ENCODE data around the gene MIPOL1. TPM values are rescaled to one million over a fixed set of nuclear protein-coding genes. Genes with fewer than 3 reads are reported as not detected.

The MIPOL1 gene
- total and polyA plus RNA-seq, 9 of the 15 experiments (the other 6 are each of a cell fraction or from before 2014, with no cell fraction given), result 6.7 to 21.9 (median 12.4) TPM

- Histone ChIP-seq H3K79me2 (ENCODE audit: control insufficient read depth, insufficient read depth, low read length) (peaks cover 2% of the 10 kb centered on the region; the same call in 2 of the 3 replicates), H3K9me3 (replicated peaks; ENCODE audit: control insufficient read depth, insufficient read depth, low read depth, low read length) (no peaks in the 10 kb centered on the region; the same call in 1 of the 2 replicates), H3K4me1 (replicated peaks in 1 of 2; ENCODE audit: control insufficient read depth in 2 of 2, insufficient read depth in 2 of 2, low read length in 2 of 2) (peaks cover 3 to 21% of the 10 kb centered on the region in 2 experiments; a peak in 4 of 5 replicates), H3K9ac (ENCODE audit: insufficient read depth in 1 of 2, low read depth in 2 of 2, low read length in 2 of 2) (peak overlapping the region; percentile 65 to 90), H2AFZ (ENCODE audit: low read depth, low read length) (peak overlapping the region; percentile 76), H3K36me3 (ENCODE audit: control insufficient read depth, insufficient read depth, low read length) (no peaks in the 10 kb centered on the region), H3K9me1 (ENCODE audit: control insufficient read depth, insufficient read depth, low read length) (no peaks in the 10 kb centered on the region), H4K20me1 (replicated peaks; ENCODE audit: control insufficient read depth, insufficient read depth, low read length) (no peaks in the 10 kb centered on the region), H3K4me2 (ENCODE audit: insufficient read depth, low read length) (peak overlapping the region; percentile 69), H3K27ac (ENCODE audit: extremely low read depth, low read depth, low read length) (peak overlapping the region; percentile 62; the same call in 2 of the 3 replicates), H3K4me3 (peak overlapping the region; percentile 56), H3K27me3 (ENCODE audit: control insufficient read depth in 2 of 2, insufficient read depth in 2 of 2, low read length in 2 of 2) (no peaks in the 10 kb centered on the region)
- WGBS (ENCODE audit: insufficient coverage, low coverage, missing lambda C conversion rate), result 2% methylated on average over 23 of the region's 56 CpGs
- intact Hi-C loops (cut with micrococcal nuclease), result loop anchor here (2.0 kb wide), 2 partner anchors 278 to 348 kb away; no protein-coding TSS in a partner anchor
- in situ Hi-C loops (cut with MboI), result loop anchor here (25.0 kb wide), 1 partner anchor 332 kb away; no protein-coding TSS in a partner anchor
- BruUV-seq (replicated peaks), result no TSS peak
- ChIA-PET CTCF (ENCODE audit: low intra/inter-chr PET ratio) (interaction anchor here (1.2 kb wide), 1 partner anchor 348 kb away, joined by 4 read pairs; no protein-coding TSS in a partner anchor), POLR2A (interaction anchor here (0.8 kb wide), 1 partner anchor 397 kb away, joined by 3 read pairs; the partner anchor contains the start of gene MIPOL1)
- peak; percentile 42 to 89 (median 60) for DNase-seq (ENCODE audit: extremely low read depth in 1 of 4, low spot score in 3 of 4)
- peak; percentile 83 for FAIRE-seq
- peak; percentile 73 for ATAC-seq
- peak; percentile 22 to 80; a peak in 1 of 4 replicates for TF ChIP-seq UBTF (IDR thresholded peaks at IDR 0.05; ENCODE audit: borderline replicate concordance in 1 of 2, low read depth in 2 of 2, low read length in 2 of 2)
- TF ChIP-seq MNT (conservative IDR thresholded peaks at IDR 0.05), result 0 out of 4 replicates have a peak, but pooled peaks of 1 of the 2 experiments have one; percentile 8
- no peak for TF ChIP-seq RFX5 (IDR thresholded peaks at IDR 0.05; ENCODE audit: low read depth, low read length)
- TF ChIP-seq KAT2B (IDR thresholded peaks at IDR 0.05; ENCODE audit: low read depth, low read length), result no peak
- 0 out of 2 replicates have a peak, but pooled peaks have one; percentile 11 for TF ChIP-seq ATF7 (IDR thresholded peaks at IDR 0.05)
- TF ChIP-seq REST (IDR thresholded peaks at IDR 0.05; ENCODE audit: borderline replicate concordance), result 0 out of 2 replicates have a peak, but pooled peaks have one; percentile 15
- no peak for TF ChIP-seq REST (CRISPR knock-in tag; IDR thresholded peaks at IDR 0.05; ENCODE audit: low read depth)
These were observed 396.7 kb downstream of the MIPOL1 start for GRCh38 chr14:37594238-37594970.

Data from K562 (cell line).